HL-60 (cell line): Measurements from ENCODE around the gene CRABP1.

Experiments
- DNase-seq, 2 experiments: peaks; one replicate each; pipeline ENCODE4 v3.0.0-alpha.2; 2010 to 2020; ENCODE audit warnings: low read depth in 1 of 2, low spot score in 1 of 2
- H3K27ac ChIP-seq: fragments of 250-450 bp; sonication (Bioruptor Pico); replicated peaks from 2 replicates; pipeline ENCODE4 v1.5.1; 2020; ENCODE audit warnings: mild to moderate bottlenecking, moderate library complexity
- H3K27me3 ChIP-seq: fragments of 250-450 bp; sonication (Bioruptor Pico); 2 replicates; pipeline ENCODE4 v1.5.1; 2021; ENCODE audit warnings: mild to moderate bottlenecking, moderate library complexity; ENCODE audit not compliant: insufficient read depth, poor library complexity, severe bottlenecking
- H3K4me3 ChIP-seq: replicated peaks from 2 replicates; pipeline ENCODE4 v1.5.1; 2011; ENCODE audit warnings: mild to moderate bottlenecking, control low read depth, low read length; ENCODE audit not compliant: insufficient read depth
- GABPA ChIP-seq: IDR thresholded peaks from 2 replicates; pipeline ENCODE4 v1.6.1; 2012; ENCODE audit warnings: low read depth
- POLR2AphosphoS5 ChIP-seq: IDR thresholded peaks from 2 replicates; pipeline ENCODE4 v1.6.1; 2012; ENCODE audit warnings: low read depth
- SPI1 ChIP-seq: IDR thresholded peaks from 2 replicates; pipeline ENCODE4 v1.6.1; 2012; ENCODE audit warnings: low read depth, mild to moderate bottlenecking, borderline replicate concordance
- TF ChIP-seq, protein P1 (sequence below): IDR thresholded peaks from one replicate; pipeline ENCODE4 v1.5.1; 2011; ENCODE audit warnings: low read length, control low read depth, inconsistent platforms; ENCODE audit not compliant: insufficient read depth
- TF ChIP-seq, protein P2 (sequence below): IDR thresholded peaks from 2 replicates; pipeline ENCODE4 v1.6.1; 2012; ENCODE audit warnings: low read depth; ENCODE audit not compliant: insufficient replicate concordance

The CRABP1 gene

GRCh38 chr15:78390826-78391225 lies 50.7 kb downstream of the CRABP1 start:
- no peak for DNase-seq
- TF ChIP-seq POLR2AphosphoS5 (no peak), SPI1 (no peak; the same call in 1 of the 2 replicates), GABPA (no peak)
- TF ChIP-seq, protein P1, sequence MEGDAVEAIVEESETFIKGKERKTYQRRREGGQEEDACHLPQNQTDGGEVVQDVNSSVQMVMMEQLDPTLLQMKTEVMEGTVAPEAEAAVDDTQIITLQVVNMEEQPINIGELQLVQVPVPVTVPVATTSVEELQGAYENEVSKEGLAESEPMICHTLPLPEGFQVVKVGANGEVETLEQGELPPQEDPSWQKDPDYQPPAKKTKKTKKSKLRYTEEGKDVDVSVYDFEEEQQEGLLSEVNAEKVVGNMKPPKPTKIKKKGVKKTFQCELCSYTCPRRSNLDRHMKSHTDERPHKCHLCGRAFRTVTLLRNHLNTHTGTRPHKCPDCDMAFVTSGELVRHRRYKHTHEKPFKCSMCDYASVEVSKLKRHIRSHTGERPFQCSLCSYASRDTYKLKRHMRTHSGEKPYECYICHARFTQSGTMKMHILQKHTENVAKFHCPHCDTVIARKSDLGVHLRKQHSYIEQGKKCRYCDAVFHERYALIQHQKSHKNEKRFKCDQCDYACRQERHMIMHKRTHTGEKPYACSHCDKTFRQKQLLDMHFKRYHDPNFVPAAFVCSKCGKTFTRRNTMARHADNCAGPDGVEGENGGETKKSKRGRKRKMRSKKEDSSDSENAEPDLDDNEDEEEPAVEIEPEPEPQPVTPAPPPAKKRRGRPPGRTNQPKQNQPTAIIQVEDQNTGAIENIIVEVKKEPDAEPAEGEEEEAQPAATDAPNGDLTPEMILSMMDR = no peak
- TF ChIP-seq, protein P2, sequence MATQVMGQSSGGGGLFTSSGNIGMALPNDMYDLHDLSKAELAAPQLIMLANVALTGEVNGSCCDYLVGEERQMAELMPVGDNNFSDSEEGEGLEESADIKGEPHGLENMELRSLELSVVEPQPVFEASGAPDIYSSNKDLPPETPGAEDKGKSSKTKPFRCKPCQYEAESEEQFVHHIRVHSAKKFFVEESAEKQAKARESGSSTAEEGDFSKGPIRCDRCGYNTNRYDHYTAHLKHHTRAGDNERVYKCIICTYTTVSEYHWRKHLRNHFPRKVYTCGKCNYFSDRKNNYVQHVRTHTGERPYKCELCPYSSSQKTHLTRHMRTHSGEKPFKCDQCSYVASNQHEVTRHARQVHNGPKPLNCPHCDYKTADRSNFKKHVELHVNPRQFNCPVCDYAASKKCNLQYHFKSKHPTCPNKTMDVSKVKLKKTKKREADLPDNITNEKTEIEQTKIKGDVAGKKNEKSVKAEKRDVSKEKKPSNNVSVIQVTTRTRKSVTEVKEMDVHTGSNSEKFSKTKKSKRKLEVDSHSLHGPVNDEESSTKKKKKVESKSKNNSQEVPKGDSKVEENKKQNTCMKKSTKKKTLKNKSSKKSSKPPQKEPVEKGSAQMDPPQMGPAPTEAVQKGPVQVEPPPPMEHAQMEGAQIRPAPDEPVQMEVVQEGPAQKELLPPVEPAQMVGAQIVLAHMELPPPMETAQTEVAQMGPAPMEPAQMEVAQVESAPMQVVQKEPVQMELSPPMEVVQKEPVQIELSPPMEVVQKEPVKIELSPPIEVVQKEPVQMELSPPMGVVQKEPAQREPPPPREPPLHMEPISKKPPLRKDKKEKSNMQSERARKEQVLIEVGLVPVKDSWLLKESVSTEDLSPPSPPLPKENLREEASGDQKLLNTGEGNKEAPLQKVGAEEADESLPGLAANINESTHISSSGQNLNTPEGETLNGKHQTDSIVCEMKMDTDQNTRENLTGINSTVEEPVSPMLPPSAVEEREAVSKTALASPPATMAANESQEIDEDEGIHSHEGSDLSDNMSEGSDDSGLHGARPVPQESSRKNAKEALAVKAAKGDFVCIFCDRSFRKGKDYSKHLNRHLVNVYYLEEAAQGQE = no peak
- H3K27me3 ChIP-seq = peaks cover 9% of the 10 kb centered on the region

DNA sequence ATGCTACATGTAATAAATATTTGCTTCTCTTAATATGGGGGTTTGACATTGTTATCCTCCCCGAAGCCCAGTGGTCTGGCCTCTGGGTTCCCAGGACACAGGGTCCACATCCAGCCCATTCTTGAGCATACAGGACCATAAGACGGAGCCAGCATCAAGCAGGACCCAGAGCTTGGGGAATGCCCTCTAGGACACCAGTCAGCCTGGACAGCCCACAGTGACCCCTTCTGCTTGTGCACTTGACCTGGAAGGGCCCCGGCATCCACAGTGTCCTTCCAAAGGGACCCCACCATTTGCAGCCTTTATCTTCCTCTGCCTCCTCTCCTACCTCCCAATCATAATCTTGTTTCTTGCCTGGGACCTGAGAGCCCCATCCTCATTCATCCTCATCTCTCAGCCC lies 51.6 kb downstream of the CRABP1 start:
- H3K27ac ChIP-seq = no peak overlapping the region
- DNase-seq = no peak
- no peak for TF ChIP-seq SPI1
- TF ChIP-seq, protein P1 = no peak
- TF ChIP-seq, protein P2 = no peak
- no peak for TF ChIP-seq POLR2AphosphoS5
- TF ChIP-seq GABPA = no peak
- H3K4me3 ChIP-seq = no peak overlapping the region
- peaks cover 5% of the 10 kb centered on the region for H3K27me3 ChIP-seq

More at GRCh38 chr15:78390826-78391225, 50.7 kb downstream of the CRABP1 start:
- H3K27ac ChIP-seq = no peak overlapping the region
- no peak overlapping the region for H3K4me3 ChIP-seq

DNA sequence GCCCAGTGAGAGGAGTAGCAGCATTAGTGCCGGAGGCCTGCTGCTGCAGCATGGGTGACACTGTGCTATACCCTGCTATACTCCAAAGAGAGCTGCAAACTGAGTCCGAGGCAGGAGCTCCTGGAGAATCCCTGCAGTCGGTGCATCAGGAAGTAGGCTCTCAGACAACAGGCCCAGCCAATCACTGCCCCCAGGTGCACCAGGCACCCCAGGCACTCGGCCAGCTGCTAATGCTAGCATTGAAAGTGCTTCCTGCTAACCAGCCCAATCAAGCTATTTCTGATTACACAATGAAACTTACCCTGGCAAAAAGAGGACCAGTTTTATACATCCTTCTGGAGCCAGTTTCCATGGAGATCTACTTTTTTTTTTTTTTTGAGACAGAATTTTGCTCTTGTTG lies 52.3 kb downstream of the CRABP1 start:
- DNase-seq = no peak
- TF ChIP-seq, protein P2 = no peak
- TF ChIP-seq SPI1 = no peak
- no peak for TF ChIP-seq GABPA
- TF ChIP-seq POLR2AphosphoS5 = no peak
- TF ChIP-seq, protein P1 = no peak
- Histone ChIP-seq H3K27ac (no peak overlapping the region), H3K4me3 (no peak overlapping the region), H3K27me3 (no peaks in the 10 kb centered on the region)
